Posterior vena cava (tissue), 2 donors: ENCODE results near the gene RNF180. TPM values are rescaled to one million over a fixed set of nuclear protein-coding genes. Genes with fewer than 3 reads are reported as not detected.

Source experiments
- DNase-seq: peaks from one replicate; pipeline ENCODE4 v3.0.0-alpha.2; 2020; ENCODE audit warnings: low spot score
- intact Hi-C, 2 donors: fragments of 100-400 bp; cut with DNase I; formaldehyde crosslinking; loops; one replicate each; pipeline versions ENCODE4 v1.14.1 to v1.14.2; 2022 to 2023
- total RNA-seq, 2 donors: library from RNA; stranded (reverse); fragmentation: NEBNext Ultra II Directional; extraction: Animal tissue kit (Norgen Biotek cat#: 25700); gene quantifications; one replicate each; pipeline ENCODE4 v1.2.1, GENCODE V29; 2021
- donor health status: DM: yes; HTN: yes; CAD: no.
- donor health status: DM: yes; HTN: yes; CAD: no.

RNF180 gene
- total RNA-seq, 2 donors from 2014 or later = 49.6 to 50.7 TPM

DNA sequence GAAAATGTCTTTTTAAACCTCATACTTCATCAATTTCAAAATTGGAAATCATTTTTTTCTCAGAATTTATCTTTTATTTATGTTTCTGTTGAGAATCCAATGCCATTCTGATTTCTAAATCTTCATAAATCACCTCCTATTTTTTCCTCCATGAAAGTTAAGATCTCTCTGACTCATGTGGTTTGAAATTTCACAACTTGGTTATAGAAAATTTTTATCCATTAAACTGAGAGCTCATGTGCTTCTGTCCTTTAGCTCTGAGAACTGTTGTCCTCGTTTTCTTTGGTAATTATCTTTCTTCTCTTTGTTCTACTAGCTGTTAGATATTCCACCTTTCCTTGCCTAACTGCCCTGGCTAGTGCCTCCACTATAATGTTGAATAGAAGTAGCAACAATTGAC is 1.5 kb upstream of the RNF180 start:
- DNase-seq = no peak
- intact Hi-C loops = no loop called here

DNA sequence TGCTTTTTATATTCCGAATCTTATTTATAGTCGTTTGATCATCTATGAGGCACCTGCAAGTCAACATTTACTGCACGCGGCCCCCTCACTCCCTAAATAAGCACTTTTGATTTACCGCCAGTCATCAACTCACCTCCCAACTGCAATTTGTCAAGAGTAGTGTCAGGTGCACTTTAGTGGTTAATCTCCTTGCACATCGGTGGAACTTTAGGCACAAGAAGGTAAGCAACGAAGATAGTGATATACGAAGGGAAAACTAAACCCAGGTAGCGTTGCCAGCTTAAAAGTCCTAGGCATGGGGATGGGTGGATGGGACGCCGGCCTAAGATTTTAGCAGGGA is 513 bp upstream of the RNF180 start:
- DNase-seq = no peak
- intact Hi-C loops = no loop called here

DNA sequence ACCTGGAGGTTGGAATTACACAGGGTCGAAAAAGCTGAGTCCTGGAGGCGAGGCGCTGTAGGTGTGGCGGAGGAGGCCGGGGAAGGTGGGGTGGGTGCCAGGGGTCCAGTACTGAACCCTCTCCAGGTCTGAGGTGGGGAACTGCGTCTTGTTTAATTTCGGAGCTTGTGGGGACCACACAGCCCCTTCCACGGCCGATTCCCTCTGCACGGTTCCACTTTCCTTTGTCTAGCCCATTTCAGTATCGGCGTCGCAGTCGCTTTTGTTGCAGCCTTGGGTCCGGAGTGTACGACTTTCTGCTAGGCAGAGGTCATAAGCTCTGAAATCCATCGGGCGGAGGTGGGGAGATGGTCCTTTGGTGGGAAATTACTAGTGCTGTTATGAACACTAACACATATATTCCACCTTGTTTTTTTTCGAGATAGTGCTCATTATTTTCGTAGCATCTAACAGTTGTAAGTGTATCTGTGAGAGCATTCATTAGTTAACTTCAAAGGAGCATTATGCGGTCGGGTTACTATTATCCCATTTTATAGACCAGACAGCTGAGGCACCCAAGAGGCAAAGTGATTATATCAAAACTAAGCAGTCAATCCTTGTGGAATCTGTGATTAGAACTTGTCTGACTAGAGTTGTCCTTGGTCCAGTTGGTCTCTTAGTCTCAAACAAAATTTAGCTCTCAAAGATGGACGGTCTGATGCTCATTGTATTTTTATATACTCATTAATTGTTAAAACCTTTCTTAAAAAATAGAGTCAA is 737 bp downstream of the RNF180 start:
- DNase-seq = no peak
- intact Hi-C loops = no loop called here

GRCh38 chr5:64176301-64176700 is 10.7 kb downstream of the RNF180 start:
- intact Hi-C loops = no loop called here

DNA sequence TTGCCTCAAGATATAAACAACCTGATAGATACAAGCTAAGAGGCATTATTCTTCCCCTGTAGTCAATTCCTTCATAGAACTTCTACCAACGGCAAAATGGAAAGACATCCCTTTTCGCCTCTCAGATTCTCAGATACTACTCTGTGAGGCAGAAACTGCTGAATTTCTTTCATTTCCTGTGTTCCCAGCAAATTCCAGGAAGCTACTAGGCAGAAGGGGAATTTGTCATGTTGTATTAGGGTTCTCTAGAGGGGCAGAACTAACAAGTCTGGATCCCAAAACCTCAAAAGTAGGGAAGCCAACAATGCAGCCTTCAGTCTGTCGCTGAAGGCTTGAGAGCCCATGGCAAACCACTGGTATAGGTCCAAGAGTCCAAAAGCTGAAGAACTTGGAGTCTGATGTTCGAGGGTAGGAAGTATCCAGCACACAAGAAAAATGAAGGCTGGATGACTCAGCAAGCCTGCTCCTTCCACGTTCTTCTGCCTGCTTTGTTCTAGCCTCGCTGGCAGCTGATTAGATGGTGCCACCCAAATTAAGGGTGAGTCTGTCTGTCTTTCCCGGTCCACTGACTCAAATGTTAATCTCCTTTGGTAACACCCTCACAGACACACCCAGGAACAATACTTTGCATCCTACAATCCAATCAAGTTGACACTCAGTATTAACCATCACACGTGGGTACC is 15.2 kb downstream of the RNF180 start:
- intact Hi-C loops = no loop called here
- DNase-seq = no peak

More at GRCh38 chr5:64176301-64176700, 10.7 kb downstream of the RNF180 start:
- no peak for DNase-seq

DNA sequence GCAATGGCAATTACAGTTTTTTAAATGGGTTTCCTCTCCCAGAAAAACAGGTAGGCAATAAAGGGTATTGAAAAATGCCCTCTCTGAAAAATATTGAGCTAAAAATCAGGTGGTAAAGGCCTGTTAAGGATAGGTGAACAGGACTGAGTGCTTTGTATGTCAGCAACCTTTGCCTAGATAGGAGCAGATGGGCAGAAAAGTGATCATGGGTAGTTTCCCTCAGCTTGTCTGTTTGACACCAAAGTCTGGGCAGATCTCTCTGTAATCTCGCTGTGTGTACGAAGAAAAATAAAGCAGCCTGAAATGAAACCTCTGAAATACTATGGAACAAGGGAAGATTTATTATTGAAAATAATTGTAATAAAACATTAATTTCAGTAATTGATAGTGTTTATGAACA is 15.8 kb downstream of the RNF180 start:
- DNase-seq = no peak
- intact Hi-C loops = no loop called here

DNA sequence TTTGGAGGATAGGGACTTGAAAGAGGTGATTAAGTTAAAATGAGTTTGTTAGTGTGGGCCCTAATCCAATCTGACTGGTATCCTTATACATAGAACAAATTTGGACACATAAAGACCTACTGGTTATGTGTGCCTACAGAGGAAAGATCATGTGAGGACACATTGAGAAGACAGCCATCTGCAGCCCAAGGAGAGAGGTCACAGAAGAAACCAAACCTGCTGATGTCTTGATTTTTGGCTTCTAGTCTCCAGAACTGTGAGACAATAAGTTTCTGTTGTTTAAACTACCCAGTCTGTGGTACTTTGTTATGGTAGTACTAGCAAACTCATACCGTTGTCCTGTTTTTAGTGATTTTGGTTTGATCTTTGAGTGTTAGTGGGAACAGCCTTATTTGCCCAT is 18.3 kb downstream of the RNF180 start:
- no peak for DNase-seq
- intact Hi-C loops = no loop called here

GRCh38 chr5:64184832-64185231 is 19.2 kb downstream of the RNF180 start:
- intact Hi-C loops = no loop called here
- DNase-seq = no peak

DNA sequence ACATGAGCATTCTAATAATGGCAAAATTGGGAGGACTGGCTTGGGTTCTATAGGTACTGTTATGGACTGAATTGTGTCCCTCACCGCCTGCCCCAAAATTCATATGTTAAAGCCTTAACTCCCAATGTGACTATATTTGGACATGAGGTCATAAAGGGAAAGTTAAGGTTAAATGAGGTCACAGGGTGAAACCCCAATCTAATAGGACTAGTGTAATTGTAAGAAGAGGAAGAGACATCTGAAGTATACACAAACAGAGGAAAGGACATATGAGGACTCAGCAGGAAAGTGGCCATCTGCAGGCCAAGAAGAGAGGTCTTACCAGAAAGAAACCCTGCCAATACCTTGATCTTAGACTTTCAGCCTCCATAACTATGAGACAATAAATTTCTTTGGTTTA is 23.1 kb downstream of the RNF180 start:
- no peak for DNase-seq
- intact Hi-C loops = no loop called here

DNA sequence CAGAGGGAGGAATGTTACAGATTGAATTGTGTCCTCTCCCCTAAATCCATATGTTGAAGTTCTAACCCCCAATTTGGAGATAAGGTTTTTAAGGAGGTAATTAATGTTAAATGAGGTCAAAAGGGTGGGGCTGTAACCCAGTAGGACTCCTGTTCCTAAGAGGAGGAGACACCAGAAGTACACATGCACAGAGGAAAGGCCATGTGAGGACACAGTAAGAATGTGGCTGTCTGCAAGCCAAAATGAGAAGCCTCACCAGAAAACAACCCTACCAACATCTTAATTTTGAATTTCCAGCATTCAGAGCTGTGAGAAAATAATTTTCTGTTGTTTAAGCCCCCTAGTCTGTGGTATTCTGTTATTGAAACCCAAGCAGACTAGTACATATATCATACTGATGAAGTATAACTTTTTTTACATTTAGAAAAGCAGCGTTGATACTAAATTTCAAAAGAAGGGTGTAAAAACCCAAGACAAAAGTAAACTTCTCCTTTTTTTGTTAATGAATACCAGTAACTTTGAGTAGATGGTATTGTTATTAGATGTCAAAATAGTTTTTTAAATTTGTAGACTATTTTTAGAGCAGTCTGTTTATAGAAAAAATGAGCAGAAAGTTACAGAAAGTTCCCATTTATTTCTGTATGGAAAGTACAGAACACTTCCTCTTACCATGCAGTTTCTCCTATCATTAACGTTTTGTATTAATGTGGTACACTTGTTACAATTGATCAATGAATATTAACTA is 25.1 kb downstream of the RNF180 start:
- intact Hi-C loops = no loop called here
- no peak for DNase-seq

- intact Hi-C loops = no loop called here
- no peak for DNase-seq
Observed at GRCh38 chr5:64195981-64196380, 30.3 kb downstream of the RNF180 start.

- DNase-seq = no peak
- intact Hi-C loops = no loop called here
Observed at GRCh38 chr5:64199425-64199824, 33.8 kb downstream of the RNF180 start.

GRCh38 chr5:64201996-64202395 is 36.4 kb downstream of the RNF180 start:
- DNase-seq = no peak
- intact Hi-C loops = loop anchor here in 1 of 2 donors (10.0 kb wide), 1 partner anchor 47 kb away; no protein-coding TSS in a partner anchor

DNA sequence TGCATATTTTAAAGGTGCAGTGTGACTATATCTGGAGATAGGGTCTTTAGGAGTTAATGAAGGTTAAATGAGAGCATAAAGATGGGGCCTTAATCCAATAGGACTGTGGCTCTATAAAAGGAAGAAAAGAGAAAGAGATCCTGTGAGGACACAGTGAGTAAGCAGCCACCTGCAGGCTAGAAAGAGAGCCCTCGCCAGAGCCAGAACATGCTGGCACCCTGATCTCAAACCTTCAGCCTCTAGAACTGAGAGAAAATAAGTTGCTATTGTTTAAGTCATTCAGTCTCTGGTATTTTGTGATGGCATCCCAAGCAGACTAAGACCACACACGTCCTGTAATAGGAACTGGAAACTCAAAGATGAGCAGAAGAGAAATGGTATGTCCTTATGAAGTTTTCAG is 41.0 kb downstream of the RNF180 start:
- intact Hi-C loops = loop anchor here (5.0 to 10.0 kb wide), 2 partner anchors 52 to 59 kb away; no protein-coding TSS in a partner anchor
- DNase-seq = no peak

DNA sequence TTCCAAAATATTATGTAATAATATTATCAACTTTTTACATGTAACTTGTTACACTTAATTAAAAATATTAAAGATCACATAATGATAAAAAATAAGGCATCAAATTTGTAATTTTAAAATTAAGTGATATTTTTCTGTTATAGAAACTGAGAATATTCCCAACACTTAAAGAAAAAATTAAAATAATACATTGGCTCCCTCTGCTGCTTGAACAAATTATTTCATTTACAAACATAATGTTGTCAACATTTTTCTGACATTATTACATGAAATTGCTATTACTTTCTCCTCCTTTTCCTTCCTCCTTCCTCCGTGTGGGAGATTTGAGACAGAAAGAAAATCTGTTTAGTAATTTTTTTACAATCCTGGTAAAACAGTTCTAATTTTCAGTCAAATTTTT is 42.3 kb downstream of the RNF180 start:
- intact Hi-C loops = loop anchor here (5.0 to 10.0 kb wide), 2 partner anchors 53 to 61 kb away; no protein-coding TSS in a partner anchor
- no peak for DNase-seq

DNA sequence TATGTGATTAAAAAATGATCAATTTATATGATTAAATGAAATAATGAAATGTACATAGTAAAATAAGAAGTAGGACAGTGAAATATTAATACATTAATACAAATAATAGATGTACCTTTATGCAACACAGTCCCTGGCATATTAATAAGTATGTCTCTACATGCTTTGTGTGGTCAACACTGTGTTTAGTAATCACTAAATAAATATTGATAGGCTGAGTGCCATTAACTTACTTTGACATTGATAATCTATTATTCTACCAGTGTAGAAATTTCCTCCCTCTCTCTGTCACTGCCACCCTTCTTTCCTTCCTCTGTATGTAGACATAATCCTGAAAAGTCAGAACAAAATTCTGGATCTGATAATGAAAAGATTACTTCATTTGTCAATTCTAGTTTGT is 43.7 kb downstream of the RNF180 start:
- intact Hi-C loops = loop anchor here (5.0 to 10.0 kb wide), 2 partner anchors 55 to 62 kb away; no protein-coding TSS in a partner anchor
- DNase-seq = no peak

DNA sequence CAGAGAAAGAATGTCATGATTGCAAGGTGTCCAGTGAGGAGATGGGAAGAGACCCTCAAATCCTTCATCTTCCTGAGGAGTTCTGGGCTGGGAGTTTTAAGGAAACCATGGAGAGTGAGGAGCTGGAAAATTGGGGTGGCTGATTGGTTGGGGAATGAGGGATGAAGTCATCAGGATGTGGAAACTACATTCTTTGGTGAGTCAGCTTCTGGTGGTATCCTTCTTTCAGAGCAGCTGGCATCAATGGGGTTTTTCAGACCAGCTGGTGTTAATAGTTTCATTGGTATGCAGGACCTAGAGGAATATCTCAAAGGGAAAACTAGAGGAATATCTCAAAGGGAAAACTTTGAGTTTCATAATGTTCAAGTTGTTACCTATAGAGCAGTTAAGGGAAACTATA is 45.2 kb downstream of the RNF180 start:
- no peak for DNase-seq
- intact Hi-C loops = loop anchor here in 1 of 2 donors (10.0 kb wide), 1 partner anchor 136 kb away; no protein-coding TSS in a partner anchor

- intact Hi-C loops = loop anchor here in 1 of 2 donors (10.0 kb wide), 1 partner anchor 138 kb away; no protein-coding TSS in a partner anchor
- no peak for DNase-seq
Observed at GRCh38 chr5:64213011-64213410, 47.4 kb downstream of the RNF180 start.

- no peak for DNase-seq
- intact Hi-C loops = loop anchor here in 1 of 2 donors (10.0 kb wide), 1 partner anchor 139 kb away; no protein-coding TSS in a partner anchor
Observed at GRCh38 chr5:64213531-64213930, 47.9 kb downstream of the RNF180 start.

GRCh38 chr5:64214132-64214531 is 48.5 kb downstream of the RNF180 start:
- intact Hi-C loops = loop anchor here in 1 of 2 donors (10.0 kb wide), 1 partner anchor 139 kb away; no protein-coding TSS in a partner anchor
- DNase-seq = no peak
